ENCODE measurements around the gene SHROOM3.

The SHROOM3 gene

DNA sequence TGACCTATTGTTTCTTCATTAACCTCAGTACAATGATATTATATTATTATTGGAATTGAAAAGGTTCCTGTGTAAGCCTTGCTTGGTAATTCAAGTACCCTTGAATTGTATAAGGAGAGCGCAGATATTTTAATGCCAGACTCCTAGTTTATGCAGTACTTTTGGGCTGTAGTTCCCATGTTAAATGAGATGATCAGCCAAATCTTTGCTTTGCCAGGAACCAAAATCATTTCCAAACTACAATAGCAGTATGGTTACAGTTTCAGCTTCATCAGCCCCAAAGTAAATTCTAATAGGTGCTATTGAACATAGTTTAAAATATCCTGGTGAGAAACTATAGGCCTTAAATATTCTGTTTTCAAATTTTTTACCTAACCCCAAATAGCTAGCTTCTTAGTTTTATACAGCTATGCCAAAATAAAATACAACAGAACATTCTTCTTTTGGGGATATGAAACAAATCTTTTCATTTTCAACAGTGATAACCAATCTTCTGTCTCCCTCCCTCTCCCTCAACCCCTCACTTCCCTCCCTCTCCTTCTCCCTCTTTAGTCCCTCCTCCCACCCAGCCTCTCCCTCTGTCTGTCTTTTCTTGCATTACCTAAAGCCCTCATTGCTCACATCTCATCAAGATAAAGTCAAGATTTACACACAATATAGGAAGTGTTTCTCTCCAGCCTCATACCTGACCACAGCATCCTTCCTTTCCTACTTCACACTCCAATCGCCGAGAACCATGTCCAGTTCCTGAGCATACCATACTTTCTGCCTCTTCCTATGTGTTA, 190.1 kb downstream of the SHROOM3 start:
- no peak overlapping the region for H3K9ac ChIP-seq (ENCODE audit: low read depth, low read length)
- no peak overlapping the region for H3K4me3 ChIP-seq (ENCODE audit: low read depth, low read length)
- no peaks in the 10 kb centered on the region for H3K27me3 ChIP-seq (ENCODE audit: control insufficient read depth, insufficient read depth, low read length)
- H3K36me3 ChIP-seq (ENCODE audit: control insufficient read depth, insufficient read depth, low read length), result no peaks in the 10 kb centered on the region
- no peaks in the 10 kb centered on the region for H3K9me3 ChIP-seq (ENCODE audit: control insufficient read depth, insufficient read depth, low read length)
- peaks cover 9% of the 10 kb centered on the region for H3K4me1 ChIP-seq (ENCODE audit: control insufficient read depth, insufficient read depth, low read length)

DNA sequence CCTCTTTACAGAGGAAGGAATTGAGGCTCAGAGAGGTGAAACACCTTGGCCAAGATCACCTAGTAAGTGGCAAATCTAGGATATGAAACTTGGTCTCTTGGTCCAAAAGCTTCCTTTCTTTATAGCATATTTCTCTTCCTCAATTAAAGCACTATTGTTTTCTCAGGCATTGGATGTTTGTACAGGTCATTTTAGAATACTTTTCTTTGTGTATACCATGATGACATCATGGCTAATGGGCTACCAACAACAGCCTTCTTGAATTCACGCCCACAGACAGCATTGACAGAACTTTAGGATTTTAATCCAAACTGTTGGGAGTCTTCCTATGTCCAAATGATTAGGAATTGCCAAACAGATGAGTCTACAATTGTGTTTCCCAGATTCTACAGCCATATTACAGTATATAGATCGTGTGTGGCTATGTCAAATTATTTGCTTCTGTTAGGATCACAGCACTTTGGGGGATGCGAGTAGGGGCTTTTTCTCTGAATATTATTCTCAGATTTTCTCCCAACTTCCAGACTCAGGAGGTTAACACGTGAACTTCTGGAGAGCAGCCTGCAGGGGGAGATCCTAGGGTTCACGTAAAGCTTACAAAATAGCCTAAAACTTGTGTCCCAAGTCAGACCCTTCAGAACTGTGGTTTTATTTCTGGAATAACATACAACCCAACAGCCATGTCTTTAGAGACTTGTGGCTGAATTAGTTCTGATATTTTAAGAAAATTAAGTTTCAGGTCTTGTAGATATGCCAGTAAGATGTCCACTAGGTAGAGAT, 191.8 kb downstream of the SHROOM3 start:
- no peak overlapping the region for H3K4me3 ChIP-seq (ENCODE audit: low read depth, low read length)
- peaks cover 9% of the 10 kb centered on the region for H3K4me1 ChIP-seq (ENCODE audit: control insufficient read depth, insufficient read depth, low read length)
- no peak overlapping the region for H3K9ac ChIP-seq (ENCODE audit: low read depth, low read length)
- H3K27me3 ChIP-seq (ENCODE audit: control insufficient read depth, insufficient read depth, low read length), result no peaks in the 10 kb centered on the region
- H3K36me3 ChIP-seq (ENCODE audit: control insufficient read depth, insufficient read depth, low read length), result no peaks in the 10 kb centered on the region
- H3K9me3 ChIP-seq (ENCODE audit: control insufficient read depth, insufficient read depth, low read length), result no peaks in the 10 kb centered on the region

- no peak overlapping the region for H3K4me3 ChIP-seq (ENCODE audit: low read depth, low read length)
- H3K9ac ChIP-seq (ENCODE audit: low read depth, low read length), result no peak overlapping the region
- no peaks in the 10 kb centered on the region for H3K36me3 ChIP-seq (ENCODE audit: control insufficient read depth, insufficient read depth, low read length)
- no peaks in the 10 kb centered on the region for H3K27me3 ChIP-seq (ENCODE audit: control insufficient read depth, insufficient read depth, low read length)
- H3K4me1 ChIP-seq (ENCODE audit: control insufficient read depth, insufficient read depth, low read length), result peaks cover 7% of the 10 kb centered on the region
- no peaks in the 10 kb centered on the region for H3K9me3 ChIP-seq (ENCODE audit: control insufficient read depth, insufficient read depth, low read length)
Observed at GRCh38 chr4:76628251-76628650, 193.2 kb downstream of the SHROOM3 start.

DNA sequence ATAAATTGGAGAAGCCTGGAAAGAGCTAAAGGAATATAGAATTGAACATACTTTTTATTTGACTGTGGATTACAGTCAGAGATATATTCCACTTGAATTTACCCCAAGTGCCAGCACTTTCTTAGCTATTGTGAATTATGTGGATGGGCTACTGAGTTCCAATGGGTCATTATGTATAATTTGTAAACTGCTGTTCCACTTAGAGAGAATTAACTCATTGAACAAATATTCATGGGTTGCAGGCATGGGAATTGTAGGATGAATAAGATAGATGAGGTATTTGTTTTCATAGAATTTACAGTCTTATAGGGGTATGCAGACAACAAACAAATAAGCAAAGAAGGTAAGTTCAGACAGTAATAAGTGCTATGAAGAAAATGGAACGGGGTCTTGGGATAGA, 195.7 kb downstream of the SHROOM3 start:
- H3K27me3 ChIP-seq (ENCODE audit: control insufficient read depth, insufficient read depth, low read length), result no peaks in the 10 kb centered on the region
- H3K9ac ChIP-seq (ENCODE audit: low read depth, low read length), result no peak overlapping the region
- no peaks in the 10 kb centered on the region for H3K36me3 ChIP-seq (ENCODE audit: control insufficient read depth, insufficient read depth, low read length)
- no peaks in the 10 kb centered on the region for H3K9me3 ChIP-seq (ENCODE audit: control insufficient read depth, insufficient read depth, low read length)
- no peak overlapping the region for H3K4me3 ChIP-seq (ENCODE audit: low read depth, low read length)
- no peaks in the 10 kb centered on the region for H3K4me1 ChIP-seq (ENCODE audit: control insufficient read depth, insufficient read depth, low read length)

DNA sequence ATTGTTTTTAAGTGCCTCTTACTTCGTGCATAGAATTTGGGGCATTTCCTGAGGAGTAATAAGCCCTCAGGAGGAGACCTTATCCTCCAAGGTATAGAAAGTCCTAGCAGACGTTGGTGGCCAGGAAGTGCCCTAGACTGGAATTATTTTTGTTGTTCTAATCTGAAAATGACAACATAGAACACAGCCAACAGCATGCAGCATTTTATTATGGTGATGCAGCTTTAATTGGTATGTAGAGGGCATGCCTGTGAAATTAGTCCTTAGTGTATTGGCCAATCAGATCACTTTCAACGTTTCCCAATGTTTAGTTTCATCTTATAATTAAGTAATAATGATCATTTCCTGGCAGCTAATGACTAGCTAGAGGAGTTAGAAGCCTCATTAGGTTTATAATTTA, 199.2 kb downstream of the SHROOM3 start:
- Histone ChIP-seq H3K4me1 (ENCODE audit: control insufficient read depth, insufficient read depth, low read length) (no peaks in the 10 kb centered on the region), H3K9me3 (ENCODE audit: control insufficient read depth, insufficient read depth, low read length) (no peaks in the 10 kb centered on the region), H3K27me3 (ENCODE audit: control insufficient read depth, insufficient read depth, low read length) (no peaks in the 10 kb centered on the region), H3K4me3 (ENCODE audit: low read depth, low read length) (no peak overlapping the region), H3K9ac (ENCODE audit: low read depth, low read length) (no peak overlapping the region), H3K36me3 (ENCODE audit: control insufficient read depth, insufficient read depth, low read length) (no peaks in the 10 kb centered on the region)

DNA sequence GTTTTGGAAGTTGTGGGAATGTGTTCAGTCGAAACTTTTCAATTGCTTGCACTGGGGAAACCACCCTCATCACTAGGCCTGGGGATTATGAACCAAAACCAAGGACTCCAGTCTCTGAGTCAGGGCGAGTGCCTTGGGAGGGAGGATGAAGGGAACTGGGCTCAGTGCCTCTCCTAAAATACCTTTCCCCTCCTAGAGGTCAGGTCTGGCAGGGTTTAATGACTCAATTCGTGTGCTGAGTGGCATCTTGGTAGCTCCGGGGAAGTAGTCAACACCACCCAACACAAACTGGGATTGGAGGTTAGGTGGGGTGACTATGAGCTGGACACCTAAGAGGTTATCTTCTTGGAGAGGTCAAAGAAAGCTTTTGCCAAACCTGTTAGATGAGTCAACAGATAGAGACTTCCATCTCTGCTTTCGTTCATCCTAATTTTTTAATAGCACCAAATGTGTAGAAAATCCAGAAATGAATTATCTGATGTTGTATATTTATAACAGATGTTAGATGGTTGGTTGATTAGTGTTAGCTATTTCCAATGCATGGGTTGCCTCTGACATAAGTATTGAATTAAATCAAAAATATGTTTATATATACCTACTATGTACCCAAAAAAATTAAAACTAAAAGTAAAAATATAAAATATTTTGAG, 202.8 kb downstream of the SHROOM3 start:
- no peaks in the 10 kb centered on the region for H3K27me3 ChIP-seq (ENCODE audit: control insufficient read depth, insufficient read depth, low read length)
- H3K4me3 ChIP-seq (ENCODE audit: low read depth, low read length), result no peak overlapping the region
- no peaks in the 10 kb centered on the region for H3K36me3 ChIP-seq (ENCODE audit: control insufficient read depth, insufficient read depth, low read length)
- no peak overlapping the region for H3K9ac ChIP-seq (ENCODE audit: low read depth, low read length)
- H3K9me3 ChIP-seq (ENCODE audit: control insufficient read depth, insufficient read depth, low read length), result no peaks in the 10 kb centered on the region
- H3K4me1 ChIP-seq (ENCODE audit: control insufficient read depth, insufficient read depth, low read length), result peaks cover 9% of the 10 kb centered on the region

- Histone ChIP-seq H3K27me3 (ENCODE audit: control insufficient read depth, insufficient read depth, low read length) (no peaks in the 10 kb centered on the region), H3K4me1 (ENCODE audit: control insufficient read depth, insufficient read depth, low read length) (peaks cover 9% of the 10 kb centered on the region), H3K36me3 (ENCODE audit: control insufficient read depth, insufficient read depth, low read length) (no peaks in the 10 kb centered on the region), H3K4me3 (ENCODE audit: low read depth, low read length) (no peak overlapping the region), H3K9ac (ENCODE audit: low read depth, low read length) (no peak overlapping the region), H3K9me3 (ENCODE audit: control insufficient read depth, insufficient read depth, low read length) (no peaks in the 10 kb centered on the region)
Observed at GRCh38 chr4:76639288-76639687, 204.3 kb downstream of the SHROOM3 start.

GRCh38 chr4:76640353-76640910, 205.4 kb downstream of the SHROOM3 start:
- Histone ChIP-seq H3K27me3 (ENCODE audit: control insufficient read depth, insufficient read depth, low read length) (no peaks in the 10 kb centered on the region), H3K9ac (ENCODE audit: low read depth, low read length) (no peak overlapping the region), H3K9me3 (ENCODE audit: control insufficient read depth, insufficient read depth, low read length) (no peaks in the 10 kb centered on the region), H3K36me3 (ENCODE audit: control insufficient read depth, insufficient read depth, low read length) (no peaks in the 10 kb centered on the region), H3K4me1 (ENCODE audit: control insufficient read depth, insufficient read depth, low read length) (peaks cover 9% of the 10 kb centered on the region), H3K4me3 (ENCODE audit: low read depth, low read length) (no peak overlapping the region)

GRCh38 chr4:76641351-76641750, 206.3 kb downstream of the SHROOM3 start:
- Histone ChIP-seq H3K27me3 (ENCODE audit: control insufficient read depth, insufficient read depth, low read length) (no peaks in the 10 kb centered on the region), H3K36me3 (ENCODE audit: control insufficient read depth, insufficient read depth, low read length) (no peaks in the 10 kb centered on the region), H3K4me3 (ENCODE audit: low read depth, low read length) (no peak overlapping the region), H3K4me1 (ENCODE audit: control insufficient read depth, insufficient read depth, low read length) (peaks cover 9% of the 10 kb centered on the region), H3K9ac (ENCODE audit: low read depth, low read length) (no peak overlapping the region), H3K9me3 (ENCODE audit: control insufficient read depth, insufficient read depth, low read length) (no peaks in the 10 kb centered on the region)

- H3K36me3 ChIP-seq (ENCODE audit: control insufficient read depth, insufficient read depth, low read length), result no peaks in the 10 kb centered on the region
- H3K27me3 ChIP-seq (ENCODE audit: control insufficient read depth, insufficient read depth, low read length), result no peaks in the 10 kb centered on the region
- peaks cover 9% of the 10 kb centered on the region for H3K4me1 ChIP-seq (ENCODE audit: control insufficient read depth, insufficient read depth, low read length)
- no peak overlapping the region for H3K4me3 ChIP-seq (ENCODE audit: low read depth, low read length)
- H3K9me3 ChIP-seq (ENCODE audit: control insufficient read depth, insufficient read depth, low read length), result no peaks in the 10 kb centered on the region
- H3K9ac ChIP-seq (ENCODE audit: low read depth, low read length), result no peak overlapping the region
Observed at GRCh38 chr4:76641758-76642157, 206.7 kb downstream of the SHROOM3 start.

GRCh38 chr4:76644831-76645485, 209.9 kb downstream of the SHROOM3 start:
- H3K9ac ChIP-seq (ENCODE audit: low read depth, low read length), result no peak overlapping the region
- no peak overlapping the region for H3K4me3 ChIP-seq (ENCODE audit: low read depth, low read length)
- H3K36me3 ChIP-seq (ENCODE audit: control insufficient read depth, insufficient read depth, low read length), result no peaks in the 10 kb centered on the region
- peaks cover 9% of the 10 kb centered on the region for H3K4me1 ChIP-seq (ENCODE audit: control insufficient read depth, insufficient read depth, low read length)
- H3K9me3 ChIP-seq (ENCODE audit: control insufficient read depth, insufficient read depth, low read length), result no peaks in the 10 kb centered on the region
- no peaks in the 10 kb centered on the region for H3K27me3 ChIP-seq (ENCODE audit: control insufficient read depth, insufficient read depth, low read length)
